SW 1271 (cell line): Measurements from ENCODE around the gene PROM1.

ENCODE experiments used
- DNase-seq, 2 experiments: peaks; one replicate each; lab custom pipeline; 2025; lab: John Stamatoyannopoulos, UW

PROM1 gene

DNA sequence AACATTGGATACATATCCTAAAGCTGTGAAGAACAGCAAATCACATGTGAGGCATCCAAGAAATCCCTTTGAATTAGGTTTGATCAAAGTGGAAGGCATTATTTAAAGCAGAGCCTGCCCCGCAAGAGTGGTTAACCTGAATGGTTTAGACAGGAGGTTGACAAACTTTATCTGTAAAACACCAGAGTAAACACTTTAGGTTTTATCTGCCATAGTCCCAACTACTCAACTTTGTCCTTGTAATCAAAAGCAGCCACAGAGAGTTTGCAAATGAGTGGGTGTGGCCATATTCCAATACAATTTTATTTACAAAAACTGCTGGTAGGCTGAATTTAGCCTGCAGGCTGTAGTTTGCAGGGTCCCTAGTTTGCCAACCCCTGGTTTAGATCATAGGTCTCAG, 95.6 kb downstream of the PROM1 start:
- no peak for DNase-seq

DNA sequence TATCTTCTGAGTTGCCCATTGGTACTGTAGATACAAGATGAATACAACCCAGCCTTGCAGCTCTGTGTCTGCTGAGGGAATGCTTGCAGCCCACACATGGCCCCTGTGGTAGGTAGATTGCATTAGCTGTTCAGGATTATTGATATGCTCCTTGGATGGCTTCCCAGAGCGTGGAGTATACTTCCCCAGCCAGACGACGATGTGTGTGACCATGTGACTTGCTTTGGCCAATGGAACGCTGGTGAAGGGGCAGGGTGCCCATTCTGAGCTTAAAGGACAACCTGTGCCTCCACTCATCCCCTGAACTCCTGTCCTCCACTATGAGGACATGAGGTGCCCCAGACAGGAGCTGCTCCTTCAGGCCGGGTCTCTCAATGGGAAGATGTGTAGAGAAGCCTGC, 96.9 kb downstream of the PROM1 start:
- no peak for DNase-seq

DNA sequence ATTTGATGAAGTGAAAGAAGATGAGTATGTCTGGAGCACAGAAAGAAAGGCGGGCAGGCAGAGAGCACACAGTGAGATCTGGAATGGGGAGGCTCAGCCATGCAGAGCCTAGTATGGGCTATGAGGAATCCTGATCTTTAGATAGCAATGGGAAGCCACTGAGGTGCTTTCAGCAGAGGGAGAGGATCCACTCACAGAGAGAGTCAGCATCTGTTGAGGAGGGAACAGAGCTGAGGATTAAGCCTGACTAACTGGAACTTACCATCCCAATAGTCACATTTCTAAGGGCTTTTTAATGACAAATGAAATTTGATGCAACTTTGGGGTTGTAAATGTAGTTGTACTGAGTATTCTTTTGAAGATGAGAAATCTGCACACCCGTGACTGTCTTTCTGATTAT, 100.2 kb downstream of the PROM1 start:
- DNase-seq = no peak

DNA sequence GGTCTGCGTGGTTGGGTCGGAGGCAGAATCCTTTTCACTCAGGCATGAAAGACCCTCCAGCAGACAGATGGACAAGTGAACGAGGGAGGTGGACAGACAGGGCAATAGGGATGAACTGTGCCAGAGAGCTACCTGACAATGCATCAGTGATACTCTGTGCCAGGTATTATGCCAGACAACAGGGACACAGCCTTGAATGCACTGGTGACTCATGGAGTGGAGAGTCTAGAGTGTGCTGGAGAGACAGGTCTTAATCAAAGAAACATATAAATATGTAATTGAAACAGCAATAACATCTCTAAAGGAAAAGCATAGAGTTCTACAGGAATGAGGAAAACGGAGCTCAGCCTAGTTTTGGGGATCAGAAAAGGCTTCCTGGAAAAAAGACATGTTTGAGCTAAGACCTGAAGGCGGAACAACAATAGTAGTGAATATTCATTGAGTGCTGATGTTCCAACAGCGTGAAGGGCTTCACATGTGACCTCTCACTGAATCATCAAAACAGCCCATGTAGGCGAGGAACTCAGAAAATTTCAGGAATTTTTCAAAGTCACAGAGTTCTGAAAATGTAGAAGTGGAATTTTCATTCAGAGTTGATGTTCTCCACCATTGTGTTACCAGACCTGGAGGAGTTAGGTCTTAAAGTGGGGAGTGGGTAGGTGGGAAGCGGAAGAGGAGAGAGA, 100.8 kb downstream of the PROM1 start:
- DNase-seq = no peak

DNA sequence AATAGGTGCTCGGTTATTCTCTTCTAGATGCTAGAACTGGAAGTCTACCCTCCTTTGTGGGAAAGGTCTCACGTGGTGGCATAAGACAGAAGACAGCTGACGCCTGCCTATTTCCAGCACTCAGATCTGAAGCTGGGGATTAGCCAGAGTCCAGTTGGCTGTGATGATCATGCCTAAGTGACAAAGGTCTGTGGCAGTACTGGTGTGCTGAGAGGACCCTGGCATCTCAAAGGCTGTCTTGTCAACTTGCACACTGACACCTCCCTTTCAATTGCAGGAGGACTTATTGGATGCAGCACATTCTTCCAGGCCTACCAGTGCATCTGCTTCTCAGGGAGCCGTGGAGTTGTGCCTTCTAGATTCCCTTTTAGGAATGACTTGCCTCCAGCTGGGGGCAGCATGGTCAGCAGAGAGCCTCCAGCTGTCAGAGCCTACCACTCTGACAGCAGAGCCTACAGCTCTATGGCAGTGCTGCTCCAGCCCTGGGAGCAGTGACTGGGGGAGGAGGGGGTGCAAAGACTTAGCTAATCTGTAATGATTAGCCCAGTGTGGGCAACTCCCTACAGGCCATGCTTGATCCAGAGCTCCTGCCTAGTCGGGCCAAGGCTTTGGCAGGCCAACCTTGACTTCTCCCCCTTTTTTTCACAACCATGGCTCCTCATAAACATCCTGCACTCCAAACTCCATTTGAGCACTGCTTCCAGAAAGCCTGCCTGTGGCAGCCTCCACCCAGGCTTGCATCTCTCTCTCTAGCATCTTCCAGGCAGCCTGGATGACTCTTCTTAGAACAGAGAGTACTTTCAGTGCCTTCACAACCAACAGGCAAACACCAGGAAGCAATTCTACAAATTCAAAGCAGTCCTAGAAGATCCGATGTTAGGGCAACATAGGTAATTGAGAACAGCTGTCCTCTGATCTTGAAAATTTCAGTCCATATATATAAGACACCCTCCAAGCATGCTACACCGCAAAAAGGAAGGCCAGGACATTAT, 107.1 kb downstream of the PROM1 start:
- DNase-seq = no peak

DNA sequence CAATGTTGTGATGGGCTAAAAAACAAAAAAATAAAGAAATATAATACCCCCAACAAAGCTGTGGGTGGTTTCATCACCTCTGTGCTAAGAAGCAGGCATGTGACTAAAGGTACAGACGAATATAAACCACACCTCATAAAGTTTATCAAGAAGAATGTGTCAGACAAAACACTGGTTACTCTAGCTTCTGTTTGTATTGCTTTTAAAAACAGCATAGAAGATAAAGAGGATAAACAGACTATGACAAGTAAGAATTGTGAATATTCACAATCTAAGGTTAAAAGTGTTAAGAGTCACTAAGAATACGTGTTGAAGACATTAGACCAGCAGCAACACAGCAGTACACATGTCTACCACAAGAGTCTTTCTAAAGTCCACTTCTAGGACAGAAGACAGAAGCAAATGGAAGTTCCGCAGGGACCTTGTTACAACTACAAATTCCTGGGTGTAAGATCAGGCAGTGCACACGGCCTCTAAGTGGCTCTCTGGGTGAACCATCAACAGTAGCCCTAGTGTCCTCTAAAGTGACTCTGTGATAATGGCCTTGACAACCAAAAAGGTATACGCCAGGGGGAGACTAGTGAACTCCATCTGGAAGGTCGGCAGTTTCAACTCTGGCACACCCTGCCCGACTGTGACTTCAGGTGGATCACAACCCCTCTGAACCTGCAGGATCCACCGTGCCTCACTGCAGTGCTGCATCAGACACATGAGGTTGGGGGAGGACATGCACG, 112.6 kb downstream of the PROM1 start:
- no peak for DNase-seq

- no peak for DNase-seq
Measured at GRCh38 chr4:15968551-15969300, 115.1 kb downstream of the PROM1 start.

GRCh38 chr4:15965325-15965724, 118.5 kb downstream of the PROM1 start:
- no peak for DNase-seq

GRCh38 chr4:15964159-15964558, 119.7 kb downstream of the PROM1 start:
- DNase-seq = no peak

DNA sequence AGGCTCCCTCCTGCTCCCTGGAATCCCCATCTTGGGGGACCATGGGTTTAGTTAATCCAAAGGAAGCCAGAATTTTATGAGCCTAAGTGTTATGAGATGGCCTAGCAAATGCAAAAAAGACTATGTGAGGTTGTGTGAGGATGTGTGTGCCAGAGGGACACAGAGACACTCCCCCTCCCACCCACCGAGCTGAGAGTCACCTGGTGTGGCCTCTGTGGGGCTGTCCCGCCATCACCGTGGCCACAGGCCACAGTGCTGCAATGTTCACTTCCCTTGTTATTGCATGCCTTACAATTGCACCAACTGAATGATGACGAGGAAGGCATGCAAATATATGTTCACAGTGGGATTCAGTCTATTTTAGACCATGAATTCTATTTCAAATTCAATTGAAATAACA, 120.2 kb downstream of the PROM1 start:
- no peak for DNase-seq

DNA sequence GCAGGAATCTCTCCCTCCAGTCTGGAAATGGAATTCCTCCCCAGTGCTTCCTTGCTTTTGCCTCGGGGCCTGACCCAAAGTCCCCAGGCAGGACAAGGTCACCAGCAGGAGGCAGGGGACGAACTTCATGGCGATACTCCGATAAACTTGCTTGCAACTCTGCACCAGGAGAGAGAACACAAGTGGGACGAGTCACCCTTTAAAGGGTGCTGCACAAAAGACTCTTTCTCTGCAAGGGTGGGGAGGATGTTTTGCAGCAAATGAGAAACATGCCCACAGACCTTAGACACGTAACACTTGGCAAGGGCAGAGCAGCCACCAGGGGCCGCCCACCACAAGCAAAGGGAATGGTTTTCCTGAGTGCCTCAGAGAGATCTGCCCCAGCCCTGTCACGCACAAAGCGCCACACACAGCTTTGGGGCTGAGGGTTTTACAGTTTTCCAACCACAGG, 120.8 kb downstream of the PROM1 start, which contains the start of gene FGFBP2:
Gene FGFBP2, minus strand, starts transcription at position 175 of the 451 bp plus-strand sequence. Its CDS starts 46 bp downstream, at position 129.
- DNase-seq = peak in 1 of 2 experiments; percentile 5

- no peak for DNase-seq
Measured at GRCh38 chr4:15961781-15962510, 121.9 kb downstream of the PROM1 start.

GRCh38 chr4:15958562-15958961, 125.3 kb downstream of the PROM1 start:
- no peak for DNase-seq

GRCh38 chr4:15956179-15956850, 127.5 kb downstream of the PROM1 start:
- DNase-seq = peak; percentile 48 to 65

- no peak for DNase-seq
Measured at GRCh38 chr4:15955670-15956069, 128.2 kb downstream of the PROM1 start.

DNA sequence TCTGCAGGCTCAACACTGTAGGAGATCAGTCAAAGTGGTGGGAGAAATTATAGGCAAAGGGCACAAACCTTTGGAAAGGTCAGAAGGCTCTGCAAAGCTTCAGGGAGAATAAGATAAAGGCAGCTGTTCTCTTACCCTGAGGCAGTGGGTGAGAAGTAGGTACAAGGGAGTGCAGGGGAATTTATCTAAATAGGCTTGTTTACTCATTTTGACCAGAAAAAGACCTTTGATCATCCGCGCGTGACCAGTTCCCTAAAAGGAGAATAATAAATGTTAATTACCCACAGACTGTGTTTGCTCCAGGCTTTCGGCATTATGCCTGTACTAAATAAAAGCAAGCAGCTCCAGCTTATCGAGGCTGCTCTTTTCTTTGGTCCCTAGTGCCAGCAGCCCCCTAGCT, 130.2 kb downstream of the PROM1 start:
- no peak for DNase-seq

DNA sequence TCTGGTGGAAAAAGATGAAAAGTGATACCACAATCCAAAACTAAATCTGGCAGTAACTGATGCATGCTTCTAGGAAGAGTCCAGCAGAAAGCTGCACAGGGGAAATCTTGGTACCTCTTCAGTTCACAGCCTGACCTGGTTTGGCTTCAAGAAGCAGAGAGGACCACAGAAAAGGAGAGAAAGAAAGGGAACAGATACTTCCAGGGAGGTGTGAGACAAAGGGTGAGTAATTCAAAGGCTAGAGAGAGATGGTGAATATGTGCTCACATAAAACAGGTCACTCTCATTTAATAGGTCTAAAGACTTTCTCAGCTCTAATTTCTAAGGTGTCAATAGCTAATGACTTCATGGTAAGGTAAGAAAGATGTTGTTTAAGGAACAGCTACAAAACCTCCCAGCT, 132.0 kb downstream of the PROM1 start:
- DNase-seq = no peak

- DNase-seq = no peak
Measured at GRCh38 chr4:15948826-15949225, 135.0 kb downstream of the PROM1 start.

DNA sequence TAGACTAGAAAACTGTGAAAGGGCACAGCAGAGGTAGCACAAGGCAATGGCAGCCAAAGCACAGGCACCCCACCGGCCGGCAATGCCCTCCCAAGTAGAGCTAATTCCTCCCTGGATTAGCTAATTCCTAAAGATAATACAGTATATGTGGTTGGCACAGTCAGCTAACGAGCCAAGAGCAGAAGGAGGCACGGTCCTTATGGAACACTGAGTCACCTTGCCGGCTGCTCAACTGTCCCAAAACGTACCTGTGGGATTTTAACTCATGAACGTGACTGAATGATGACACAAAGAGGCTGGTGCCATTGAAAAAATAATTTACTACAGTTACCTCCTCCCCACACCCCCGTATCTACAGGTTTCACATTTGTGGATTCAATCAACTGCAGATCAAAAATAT, 136.1 kb downstream of the PROM1 start:
- DNase-seq = no peak

DNA sequence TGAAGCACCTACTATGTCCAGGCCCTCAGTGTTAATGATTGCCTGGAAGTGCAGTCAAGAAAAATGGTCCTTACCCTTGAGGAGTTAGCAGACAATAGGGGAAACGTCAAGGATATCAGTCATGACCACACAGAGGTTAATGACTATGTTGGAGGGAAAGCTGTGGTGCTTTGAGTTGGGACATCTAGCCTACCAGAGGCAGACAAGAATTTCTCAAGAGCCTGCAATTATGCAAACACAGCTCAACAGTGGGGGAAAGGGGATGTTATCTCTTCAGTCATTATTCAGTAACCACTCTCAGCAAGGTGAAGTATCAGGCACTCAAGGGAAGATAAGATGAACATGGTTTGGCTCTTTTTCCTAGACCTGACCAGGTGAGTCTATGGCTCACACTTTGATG, 138.3 kb downstream of the PROM1 start:
- DNase-seq = no peak
